HG02763 (cell line): ENCODE measurements around the gene ATG2B.

Experiments
- ATAC-seq: cut with Tn5 transposase; IDR thresholded peaks from one replicate; pipeline ENCODE4 v1.9.1; 2021; ENCODE audit warnings: mild to moderate bottlenecking, moderate library complexity; ENCODE audit not compliant: unreplicated experiment

ATG2B gene

DNA sequence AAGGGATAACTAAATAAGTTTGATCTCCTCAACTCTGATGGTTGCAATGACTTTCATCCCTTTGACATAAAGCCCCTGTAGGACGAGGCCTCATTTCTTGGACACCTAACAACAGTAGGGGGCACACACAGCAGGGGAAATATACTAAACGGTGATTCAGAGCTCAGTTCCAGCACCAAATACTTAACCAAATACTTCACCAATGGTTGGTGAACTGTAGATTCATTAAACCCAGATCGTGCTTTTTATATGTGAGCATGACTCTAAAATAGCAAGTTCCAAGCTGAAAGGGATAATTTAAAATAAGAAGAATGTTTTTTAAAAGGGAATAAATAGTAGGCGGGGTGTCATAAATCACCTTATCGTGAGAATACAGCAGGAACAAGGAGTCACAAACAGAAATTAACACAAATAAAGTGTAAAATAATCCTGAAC lies 53.2 kb downstream of the ATG2B start:
- ATAC-seq, result no peak

DNA sequence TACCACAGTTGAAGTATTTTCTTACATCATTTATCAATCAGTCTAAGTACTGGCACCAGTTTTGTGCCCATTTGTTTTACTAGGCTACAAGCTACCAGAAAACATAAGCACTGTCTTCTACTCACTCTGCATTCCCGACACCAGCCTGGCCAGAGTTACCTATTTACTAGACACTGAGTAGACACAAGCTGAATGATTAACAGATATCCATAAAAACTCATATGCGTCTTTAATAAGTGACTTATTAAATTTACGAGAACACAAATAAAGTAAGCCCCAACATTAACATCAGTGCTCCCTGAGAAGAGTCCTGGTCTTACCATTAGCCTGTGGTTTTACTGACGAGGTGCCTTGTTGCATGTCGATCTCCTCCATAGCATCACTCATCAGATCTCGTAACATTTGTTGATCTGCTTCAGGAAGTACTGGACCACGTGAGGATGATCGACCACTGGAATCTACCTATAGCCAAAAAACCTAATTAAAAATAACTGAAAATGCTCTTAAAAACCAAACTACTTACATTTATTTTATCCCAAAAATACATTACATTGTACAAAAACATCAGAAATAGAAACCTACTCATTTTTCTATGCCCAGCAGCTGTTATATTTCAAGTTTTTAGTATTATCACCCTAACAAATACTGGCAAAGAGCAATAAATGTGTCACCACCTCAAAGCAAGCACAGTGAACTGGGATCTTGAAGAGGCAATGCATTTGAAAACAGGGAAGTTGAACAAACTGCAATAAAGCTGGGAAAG lies 53.8 kb downstream of the ATG2B start:
- ATAC-seq, result no peak

DNA sequence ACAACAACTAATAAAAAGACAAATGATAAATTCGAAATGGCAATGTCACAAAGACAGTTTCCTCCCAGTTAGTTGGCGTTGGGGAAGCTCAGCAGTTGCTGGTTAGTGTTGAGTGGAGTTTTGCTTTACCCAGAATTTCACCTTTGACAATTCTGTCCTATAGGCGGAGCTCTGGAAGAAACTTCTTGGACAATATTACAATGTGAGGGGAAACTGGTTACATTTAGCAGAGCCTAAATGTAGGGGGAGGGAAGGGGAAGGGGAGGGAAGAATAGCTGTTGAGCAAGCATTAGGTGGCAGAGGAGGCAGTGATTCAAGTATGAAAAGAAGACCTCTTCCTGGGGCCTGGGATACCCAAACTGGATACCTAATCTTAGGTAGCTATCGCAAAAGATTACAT lies 55.7 kb downstream of the ATG2B start:
- ATAC-seq, result no peak

DNA sequence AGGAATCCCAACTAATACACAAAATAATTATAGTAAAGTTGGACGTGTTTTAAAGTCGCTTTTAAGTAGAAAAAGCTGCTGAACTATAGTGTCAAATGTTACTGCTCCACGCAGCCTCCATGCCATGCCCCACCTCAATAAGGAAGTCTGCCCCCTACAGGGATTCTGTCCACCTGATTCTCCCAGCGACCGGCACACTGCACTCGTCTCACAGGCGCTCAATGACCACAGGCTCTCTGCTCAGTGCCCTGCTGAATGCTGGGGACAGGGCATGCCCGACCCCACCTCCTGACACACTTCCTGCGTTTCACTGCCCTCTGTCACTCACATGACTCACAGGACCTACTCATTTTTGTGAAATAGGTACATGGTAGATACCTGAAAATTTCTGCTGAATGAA lies 58.2 kb downstream of the ATG2B start:
- ATAC-seq, result no peak

DNA sequence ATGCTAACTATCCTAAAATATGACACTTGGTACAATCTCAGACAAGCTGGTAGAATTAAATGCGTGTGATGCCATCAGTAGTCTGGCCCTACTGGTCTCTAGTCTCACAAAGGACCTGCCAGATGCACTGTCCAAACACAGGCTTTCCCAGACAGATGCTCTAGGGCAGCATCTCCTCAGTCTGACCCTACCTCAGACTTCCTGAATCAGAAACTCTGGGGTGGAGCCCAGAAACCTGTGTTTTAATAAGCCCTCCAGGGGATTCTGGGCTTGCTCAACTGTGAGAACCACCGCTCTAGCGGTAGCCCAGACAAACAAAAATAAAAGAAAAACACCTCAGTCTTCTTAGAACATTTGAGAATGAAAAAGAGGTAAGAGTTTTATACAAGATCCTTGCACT lies 59.2 kb downstream of the ATG2B start:
- no peak for ATAC-seq

DNA sequence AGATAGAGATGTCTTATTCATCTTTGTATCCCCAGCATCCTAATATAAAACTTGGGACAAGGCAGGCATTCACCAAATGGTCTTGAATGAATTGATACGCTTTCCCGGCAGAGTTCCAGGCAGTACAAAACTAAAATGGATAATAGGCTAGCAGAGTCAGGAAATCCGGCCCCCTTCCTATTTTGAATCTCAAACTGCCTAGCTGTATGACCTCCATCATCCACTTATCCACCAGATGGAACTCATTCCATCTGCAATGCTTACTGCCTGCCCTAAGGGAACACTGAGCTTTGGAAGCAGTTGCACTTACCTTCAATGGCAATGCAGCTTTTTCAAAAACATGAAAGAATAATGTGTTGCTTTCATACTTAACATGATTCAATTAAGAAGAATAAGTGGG lies 63.7 kb downstream of the ATG2B start:
- ATAC-seq, result no peak

DNA sequence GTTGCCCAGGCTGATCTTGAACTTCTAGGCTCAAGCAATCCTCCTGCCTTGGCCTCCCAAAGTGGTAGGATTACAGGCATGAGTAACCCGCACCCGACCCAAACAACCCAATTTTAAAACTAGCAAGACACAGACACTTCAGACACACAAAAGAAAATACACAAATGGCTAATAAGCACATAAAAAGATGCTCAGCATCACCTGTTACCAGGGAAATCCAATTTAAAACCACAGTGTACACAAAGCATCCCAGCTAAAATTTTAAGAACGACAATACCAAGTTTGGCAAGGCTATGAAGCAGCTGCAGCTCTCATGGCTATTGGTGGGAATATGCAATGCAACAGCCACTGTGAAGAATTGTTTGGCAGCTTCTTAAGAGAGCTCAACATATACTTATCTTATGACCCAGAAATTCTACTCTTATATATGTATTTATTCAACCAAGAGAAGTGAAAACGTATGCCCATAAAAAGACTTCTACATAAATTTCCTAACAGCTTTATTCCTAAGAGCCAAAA lies 65.1 kb downstream of the ATG2B start:
- no peak for ATAC-seq

DNA sequence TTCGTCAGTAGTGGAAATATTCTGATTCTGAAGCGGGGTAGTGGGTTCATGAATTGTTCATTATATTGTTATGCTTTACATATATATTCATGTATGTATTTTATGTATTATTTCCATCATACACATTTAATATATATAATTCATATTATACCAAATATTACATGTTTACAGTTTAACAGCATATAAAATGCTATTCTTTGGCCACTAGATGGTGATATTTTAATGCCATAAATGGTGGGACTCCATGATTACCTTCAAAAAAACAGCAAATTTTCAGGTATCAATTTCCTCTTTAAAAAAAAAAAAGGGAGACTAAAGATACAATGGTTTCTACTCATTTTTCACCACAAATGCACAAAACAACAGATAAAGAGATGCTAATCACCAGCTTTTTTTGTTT lies 66.1 kb downstream of the ATG2B start:
- no peak for ATAC-seq

DNA sequence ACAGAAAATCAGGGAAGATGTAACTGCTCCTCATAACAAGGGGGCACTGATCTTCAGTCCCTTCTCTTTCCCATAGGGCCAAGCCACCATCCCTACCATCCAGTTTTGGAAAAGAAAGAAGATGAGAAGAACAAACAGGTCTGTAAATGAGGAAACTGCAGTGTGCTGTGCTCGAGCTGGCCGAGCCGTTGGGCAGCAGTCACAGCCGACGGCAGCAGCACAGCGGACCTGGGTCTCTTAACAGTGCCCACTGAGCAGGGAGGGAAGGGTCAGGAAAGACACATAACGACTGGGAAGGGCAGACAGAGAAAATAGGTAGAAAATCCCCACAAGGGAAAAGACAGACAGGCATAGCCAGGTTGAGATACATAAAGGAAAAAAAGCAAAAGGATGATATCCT lies 68.9 kb downstream of the ATG2B start:
- no peak for ATAC-seq

DNA sequence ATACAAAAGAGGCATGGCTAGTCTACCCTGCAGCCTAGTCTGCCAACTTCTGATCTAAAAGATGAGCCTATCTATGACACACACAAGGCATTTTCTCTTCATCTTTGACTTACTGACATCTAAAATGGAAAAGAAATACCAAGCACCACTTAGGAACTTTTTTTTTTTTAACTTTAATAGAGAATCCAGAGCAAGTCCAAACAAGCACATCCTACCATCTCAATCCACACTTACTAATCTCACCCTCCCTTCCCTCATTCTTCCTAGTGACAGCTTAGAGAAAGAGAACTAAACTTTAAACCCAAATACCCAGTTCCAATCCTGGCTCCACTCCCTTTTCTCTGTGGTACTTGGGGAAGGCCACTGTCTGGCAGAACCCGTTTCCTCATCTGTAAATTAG lies 75.3 kb downstream of the ATG2B start:
- no peak for ATAC-seq

DNA sequence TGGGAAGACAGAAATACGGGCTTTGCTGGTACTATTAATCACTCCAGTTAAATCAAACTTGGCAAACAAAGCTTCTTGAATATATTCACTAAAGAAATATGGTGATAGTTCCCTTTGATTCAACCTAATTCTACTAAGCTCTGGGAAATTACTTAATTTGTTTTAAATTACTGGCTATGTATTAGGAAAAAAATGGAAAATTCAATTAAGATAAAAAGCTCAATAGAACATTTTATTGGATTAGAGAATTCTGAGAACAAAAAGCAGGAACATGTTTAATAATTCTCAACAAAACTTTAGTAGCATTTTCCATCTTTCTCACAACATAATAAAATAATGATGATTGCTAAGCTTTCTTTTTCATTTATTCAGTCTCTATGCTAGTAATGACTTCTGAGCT lies 76.9 kb downstream of the ATG2B start:
- no peak for ATAC-seq

DNA sequence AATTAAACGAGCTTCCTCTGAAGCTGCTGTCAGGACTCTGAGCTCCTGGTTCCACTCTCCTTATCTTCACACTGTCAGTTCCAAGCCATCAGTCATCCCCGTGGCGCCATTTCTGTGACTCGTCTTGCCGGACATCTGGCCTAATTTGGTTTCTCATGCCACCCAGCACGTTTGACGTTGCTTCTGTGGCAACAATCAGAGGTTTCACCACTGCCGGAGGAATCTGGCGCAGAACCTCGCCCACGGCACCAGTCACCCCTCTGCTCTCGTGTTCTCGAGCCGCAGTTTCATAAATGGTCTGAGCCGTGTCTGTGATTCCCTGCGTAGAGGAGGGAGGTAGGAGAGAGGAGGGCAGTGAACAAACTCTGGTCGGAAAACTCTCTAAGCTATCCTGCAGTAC lies 77.5 kb downstream of the ATG2B start:
- no peak for ATAC-seq

DNA sequence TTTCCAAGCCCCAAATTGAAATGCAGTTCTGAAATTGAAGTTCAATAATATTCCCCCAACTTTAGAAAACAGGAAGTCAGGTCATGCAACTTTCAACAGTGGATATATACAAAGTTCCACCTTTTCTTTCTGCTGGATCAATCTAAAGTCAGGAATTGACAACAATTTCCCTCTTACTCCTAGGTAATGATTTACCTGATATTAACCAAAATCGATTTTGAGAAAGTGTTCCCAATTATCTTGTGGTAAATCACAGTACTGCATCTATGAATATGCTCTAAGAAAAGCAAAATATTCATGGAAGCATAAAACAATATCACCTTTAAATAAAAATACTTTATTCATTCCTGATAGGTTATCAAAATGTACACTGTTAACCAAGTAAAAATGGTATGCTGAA lies 78.7 kb downstream of the ATG2B start:
- ATAC-seq, result no peak

DNA sequence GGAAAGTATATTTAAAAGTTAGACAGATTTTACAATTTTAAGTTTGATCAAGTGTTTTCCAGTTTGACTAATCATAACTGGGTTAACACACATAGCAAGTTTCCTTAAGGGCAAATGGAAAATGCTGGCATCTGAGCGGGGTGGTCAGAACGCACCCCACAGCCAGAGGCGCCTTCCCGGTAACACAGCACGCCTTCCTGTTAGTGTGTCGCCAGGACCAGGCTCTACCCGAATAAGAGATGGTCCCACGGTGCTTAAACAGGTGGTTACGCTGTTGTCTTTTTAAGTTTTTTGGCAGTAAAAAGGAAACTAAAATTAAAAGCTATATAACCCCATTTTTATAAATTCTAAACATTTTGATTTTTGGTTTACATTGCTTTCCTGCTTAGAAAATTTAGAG lies 79.1 kb downstream of the ATG2B start:
- ATAC-seq, result no peak

DNA sequence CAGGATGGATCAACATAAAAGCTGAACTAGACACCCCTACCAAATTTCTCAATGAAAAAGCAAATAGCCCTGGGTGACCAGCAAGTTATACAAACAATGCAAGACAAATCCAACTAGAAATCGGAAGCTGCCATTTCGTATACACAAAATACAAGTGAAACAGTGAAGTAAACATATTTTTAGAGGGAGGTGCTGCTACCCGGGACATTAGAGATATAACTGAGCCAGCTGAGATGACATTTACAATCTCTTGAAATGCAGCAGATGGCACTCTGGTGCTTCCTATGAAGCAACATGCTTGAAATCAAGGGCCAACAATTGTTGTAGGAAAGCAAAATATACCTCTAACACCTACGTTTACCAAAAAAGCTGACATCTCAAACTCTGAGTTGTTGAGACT lies 81.7 kb downstream of the ATG2B start:
- no peak for ATAC-seq

DNA sequence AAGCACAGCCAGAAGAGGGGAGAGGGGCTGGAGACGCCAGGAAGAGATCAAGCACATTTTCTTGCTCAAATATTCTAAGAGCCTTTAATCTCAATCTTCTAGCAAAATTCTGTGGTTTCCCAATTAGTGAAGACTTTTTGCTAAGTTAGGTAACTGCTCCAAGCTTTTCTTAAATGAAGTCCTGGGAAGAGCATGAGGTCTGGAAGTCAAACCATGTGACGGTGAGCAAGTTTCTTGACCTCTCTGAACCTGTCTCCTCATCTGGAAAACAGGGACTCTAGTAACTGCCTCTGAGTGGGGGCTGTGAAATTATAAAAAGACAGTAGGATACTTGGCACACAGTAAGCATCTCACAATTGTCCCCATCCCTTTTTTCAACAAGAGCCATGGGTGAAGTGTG lies 83.0 kb downstream of the ATG2B start:
- ATAC-seq, result no peak

DNA sequence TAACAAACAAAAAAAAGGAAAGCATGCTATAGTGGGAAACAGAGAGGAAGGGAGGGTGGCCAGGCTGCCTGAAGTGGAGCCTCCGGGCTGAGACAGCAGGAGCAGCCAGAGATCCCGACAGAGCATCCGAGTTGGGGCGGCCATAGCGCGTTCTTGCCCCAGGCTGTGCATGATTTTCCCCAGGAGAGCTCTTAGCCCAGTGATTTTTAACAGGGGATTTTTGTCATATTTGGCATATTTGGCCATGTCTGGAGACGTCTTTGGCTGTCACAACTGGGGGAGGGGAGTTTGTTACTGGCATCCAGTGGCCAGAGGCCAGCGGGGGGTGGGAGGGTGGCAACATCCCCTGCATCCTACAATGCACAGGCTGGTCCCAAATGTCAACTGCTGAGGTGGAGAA lies 83.6 kb downstream of the ATG2B start:
- ATAC-seq, result no peak

DNA sequence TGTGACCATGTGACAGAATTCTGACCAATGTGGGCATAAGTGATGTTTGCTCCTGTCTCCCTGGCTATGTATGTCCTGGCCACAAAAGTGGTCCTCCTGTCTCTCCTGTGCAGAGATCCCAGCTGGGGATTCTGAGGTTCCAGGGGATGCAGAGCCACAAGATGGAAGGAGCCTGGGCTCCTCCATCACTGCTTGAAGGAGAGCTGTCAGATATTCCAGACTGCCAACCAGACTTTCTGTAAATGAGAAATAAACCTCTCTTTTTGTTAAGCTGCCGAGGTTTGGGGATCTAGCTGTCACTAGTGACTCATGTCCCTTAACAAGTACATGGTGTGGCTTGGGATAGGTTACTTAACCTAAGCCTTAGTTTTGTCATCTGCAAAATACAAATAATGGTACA lies 85.3 kb downstream of the ATG2B start:
- ATAC-seq, result no peak

DNA sequence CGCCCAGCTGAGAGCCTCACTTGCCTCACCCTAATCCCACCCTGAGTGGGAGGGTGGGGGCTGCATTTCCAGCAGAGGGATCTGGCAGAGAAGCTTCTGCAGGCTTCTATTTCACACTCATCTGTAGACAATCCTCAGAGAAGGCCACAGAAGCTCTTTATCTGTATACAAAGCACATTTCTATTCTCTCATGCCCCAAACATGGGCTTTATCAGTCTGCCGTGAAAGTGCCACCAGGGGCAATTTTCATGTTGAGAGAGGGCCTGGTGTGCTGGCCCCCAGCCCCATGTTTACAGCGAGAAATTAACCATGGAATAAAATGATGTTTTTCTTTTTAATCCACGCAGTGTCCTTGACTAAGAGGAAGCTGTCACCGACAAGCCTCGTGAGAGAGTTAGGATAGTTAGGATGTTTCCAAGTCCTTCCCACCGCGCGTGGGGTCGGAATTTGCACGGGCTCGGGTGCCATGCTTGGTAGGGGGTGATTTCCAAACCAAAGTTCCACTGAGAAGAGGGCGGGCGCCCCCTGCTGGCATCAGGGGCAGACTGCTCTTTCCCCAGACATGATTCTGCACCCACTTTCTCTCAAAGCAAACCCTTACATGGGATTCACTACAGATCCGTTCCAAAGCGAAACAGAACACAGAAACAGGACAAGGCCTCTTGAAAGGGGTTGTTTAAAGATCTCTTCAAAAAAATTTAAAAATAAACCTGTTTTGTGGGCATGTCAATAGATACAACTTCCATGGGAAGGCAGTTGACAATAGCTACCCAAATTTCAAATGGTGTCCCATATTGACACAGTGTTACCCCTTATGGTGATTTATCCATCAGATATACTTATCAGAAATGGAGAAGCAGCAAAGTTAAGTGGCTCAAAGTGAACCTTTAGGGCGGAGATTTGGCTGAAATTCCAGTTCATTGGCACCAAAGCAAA lies 87.7 kb downstream of the ATG2B start:
- ATAC-seq, result no peak

DNA sequence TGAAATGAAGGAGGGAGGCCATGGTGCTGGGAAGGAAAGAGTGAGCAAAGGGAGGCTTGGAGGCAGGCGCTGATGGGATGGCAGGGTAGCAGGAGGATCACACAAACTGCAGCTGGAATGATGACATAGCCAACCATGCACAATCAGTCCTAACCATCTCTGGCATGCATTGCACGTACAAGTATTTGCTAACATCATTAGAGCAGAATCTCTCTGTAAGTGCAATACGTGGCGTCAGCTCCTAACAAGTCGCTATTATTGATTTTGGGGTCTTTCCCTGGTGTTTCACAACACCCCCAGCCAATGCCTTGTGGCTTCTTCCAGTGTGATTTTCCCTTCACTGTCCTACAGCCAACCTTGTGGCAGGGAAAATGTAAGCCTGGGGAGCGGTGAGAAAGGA lies 88.6 kb downstream of the ATG2B start:
- ATAC-seq, result no peak

DNA sequence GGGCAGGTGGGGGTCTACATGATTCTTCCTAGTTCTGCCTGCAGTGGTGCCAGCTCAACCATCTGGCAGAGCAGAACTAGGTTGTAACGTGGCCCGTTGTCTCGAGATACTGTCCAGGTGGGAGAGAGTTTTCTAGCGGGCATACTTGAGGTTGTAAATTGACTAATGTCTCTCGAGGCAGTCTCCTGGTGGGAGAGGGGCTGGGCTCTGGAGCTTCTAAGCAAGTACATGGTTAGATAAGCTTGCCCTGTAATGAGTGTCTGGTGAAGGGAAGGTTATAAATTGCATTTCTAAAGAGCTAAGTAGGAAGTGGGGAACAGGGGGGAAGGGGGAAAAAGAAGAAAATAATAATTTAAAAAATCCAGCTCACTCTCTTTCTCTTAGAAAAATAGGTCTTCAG lies 89.0 kb downstream of the ATG2B start:
- ATAC-seq, result no peak

DNA sequence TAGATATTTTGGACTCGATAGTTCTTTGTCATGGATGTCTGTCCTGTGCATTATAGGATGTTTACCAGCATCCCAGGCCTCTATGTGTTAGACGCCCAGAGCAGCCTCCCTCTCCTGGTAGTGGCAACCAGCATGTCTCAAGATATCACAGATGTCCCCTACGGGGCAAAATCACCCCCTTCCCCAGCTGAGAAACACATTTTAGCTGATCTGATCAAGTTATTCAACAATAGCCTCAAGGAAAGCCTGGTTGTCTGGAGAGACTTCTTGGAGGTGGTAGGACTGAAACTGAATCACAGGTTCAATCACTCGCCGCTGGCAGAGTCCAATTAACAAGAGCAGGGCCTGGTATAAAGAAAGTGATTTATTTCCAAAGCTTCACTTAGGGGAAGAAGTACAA lies 89.5 kb downstream of the ATG2B start:
- no peak for ATAC-seq
